K562 (cell line): ENCODE data around the gene SLX9. TPM values are rescaled to one million over a fixed set of nuclear protein-coding genes. Genes with fewer than 3 reads are reported as not detected.

Source experiments
- ATAC-seq: fragments of 200-7000 bp; cut with Tn5 transposase; 3 replicates; pipeline ENCODE4 v1.9.1; 2020; ENCODE audit warnings: moderate library complexity
- BruUV-seq: library from RNA; stranded (reverse); fragments of 400-500 nt; replicated peaks from 2 replicates; lab custom pipeline; 2021; lab: Mats Ljungman, UMichigan
- CTCF ChIA-PET: fragments of 300-600 bp; formaldehyde crosslinking; extraction: SDS; loops from one replicate; lab custom pipeline; 2021; ENCODE audit warnings: low intra/inter-chr PET ratio; lab: Yijun Ruan, JAX
- POLR2A ChIA-PET: fragments of 300-600, 350-650 bp; sonication (Branson Sonifier 250); formaldehyde crosslinking; extraction: SDS; loops from one replicate; lab custom pipeline; 2021; ENCODE audit warnings: antibody characterized with exemption, inconsistent platforms; lab: Yijun Ruan, JAX
- DNase-seq, 4 experiments: peaks; one replicate each; pipeline versions ENCODE4 v3.0.0 to v3.0.0-alpha.2; 2011 to 2018; ENCODE audit warnings: low spot score in 3 of 4, mixed read lengths in 3 of 4; ENCODE audit errors: extremely low read depth in 1 of 4
- FAIRE-seq: peaks from 2 replicates; lab custom pipeline; 2011; peaks lifted over from hg19 to GRCh38; lab: Jason Lieb, UNC
- H2AFZ ChIP-seq: 2 replicates; pipeline ENCODE4 v1.6.0; 2011; ENCODE audit warnings: low read depth, low read length, control low read depth, inconsistent platforms
- H3K27ac ChIP-seq: fragments of 200-600 bp; 3 replicates; pipeline ENCODE4 v1.8.0; 2011; ENCODE audit warnings: low read depth, mild to moderate bottlenecking, control low read depth, inconsistent platforms, low read length, moderate library complexity, mixed read lengths; ENCODE audit errors: extremely low read depth
- H3K27me3 ChIP-seq, 2 experiments: fragments of 300-600 bp in 1 of 2; 2 replicates in 1 of 2; 3 replicates in 1 of 2; pipeline versions ENCODE4 v1.6.0 to v1.8.0; 2011; ENCODE audit warnings: inconsistent platforms in 2 of 2, low read length in 2 of 2, mild to moderate bottlenecking in 1 of 2, mixed read lengths in 1 of 2, moderate library complexity in 1 of 2; ENCODE audit not compliant: control insufficient read depth in 2 of 2, insufficient read depth in 2 of 2
- H3K36me3 ChIP-seq: fragments of 300-600 bp; 3 replicates; pipeline ENCODE4 v1.8.0; 2011; ENCODE audit warnings: mild to moderate bottlenecking, low read length, inconsistent platforms; ENCODE audit not compliant: control insufficient read depth, insufficient read depth
- H3K4me1 ChIP-seq, 2 experiments: fragments of 200-600 bp in 1 of 2; replicated peaks in 1 of 2; 2 replicates in 1 of 2; 3 replicates in 1 of 2; pipeline versions ENCODE4 v1.5.1 to v1.8.0; 2011; ENCODE audit warnings: inconsistent platforms in 2 of 2, low read length in 2 of 2, mild to moderate bottlenecking in 1 of 2, mixed read lengths in 1 of 2, moderate library complexity in 1 of 2; ENCODE audit not compliant: control insufficient read depth in 2 of 2, insufficient read depth in 2 of 2
- H3K4me2 ChIP-seq: 2 replicates; pipeline ENCODE4 v1.6.1; 2011; ENCODE audit warnings: low read length, control low read depth, inconsistent platforms, mixed read lengths; ENCODE audit not compliant: insufficient read depth
- H3K4me3 ChIP-seq: fragments of 200-600 bp; sonication (generic), shearing (Covaris generic); 2 replicates; pipeline ENCODE4 v1.5.1; 2016; ENCODE audit warnings: control low read depth, inconsistent platforms
- H3K79me2 ChIP-seq: fragments of 200-600 bp; 3 replicates; pipeline ENCODE4 v1.8.0; 2011; ENCODE audit warnings: low read length, inconsistent platforms; ENCODE audit not compliant: control insufficient read depth, insufficient read depth
- H3K9ac ChIP-seq, 2 experiments: 2 replicates each; pipeline versions ENCODE4 v1.6.0 to v1.6.1; 2011; ENCODE audit warnings: low read depth in 2 of 2, low read length in 2 of 2, control low read depth in 1 of 2, inconsistent platforms in 1 of 2, mild to moderate bottlenecking in 1 of 2, mixed read lengths in 1 of 2; ENCODE audit not compliant: insufficient read depth in 1 of 2
- H3K9me1 ChIP-seq: one replicate; pipeline ENCODE4 v1.6.0; 2011; ENCODE audit warnings: inconsistent platforms, mild to moderate bottlenecking, low read length, moderate library complexity; ENCODE audit not compliant: control insufficient read depth, insufficient read depth
- H3K9me3 ChIP-seq: replicated peaks from 2 replicates; pipeline ENCODE4 v1.5.1; 2011; ENCODE audit warnings: low read depth, low read length, inconsistent platforms; ENCODE audit not compliant: control insufficient read depth, insufficient read depth
- H4K20me1 ChIP-seq: replicated peaks from 2 replicates; pipeline ENCODE4 v1.6.1; 2011; ENCODE audit warnings: low read length, inconsistent platforms, mixed read lengths; ENCODE audit not compliant: control insufficient read depth, insufficient read depth
- NR4A1 ChIP-seq, 2 experiments: fragments of 250-450 bp in 1 of 2; fragments of 450-650 bp in 1 of 2; sonication (Bioruptor Pico) in 1 of 2; IDR thresholded peaks; 2 replicates each; pipeline versions ENCODE4 v1.4.0 to v1.6.1; 2016 to 2020; ENCODE audit warnings: mild to moderate bottlenecking in 2 of 2, missing compliant biosample characterization in 1 of 2, missing genetic modification characterization in 1 of 2, moderate library complexity in 1 of 2
- RBM22 ChIP-seq: fragments of 200-400 bp; formaldehyde crosslinking; IDR thresholded peaks from 2 replicates; pipeline ENCODE4 v1.6.1; 2018; ENCODE audit warnings: low read length, low read depth; ENCODE audit not compliant: poor library complexity, severe bottlenecking
- WGBS: fragments of 100-300 bp; shearing (Covaris generic); methylation state at CpG from one replicate; pipeline ENCODE4 v1.1.6; 2016; ENCODE audit warnings: low coverage, mixed read lengths; ENCODE audit not compliant: insufficient coverage; ENCODE audit errors: missing lambda C conversion rate; 5-methylcytosine and 5-hydroxymethylcytosine counted together
- in situ Hi-C: fragments of 300-500 bp; cut with MboI; formaldehyde crosslinking; loops from 4 replicates; pipeline ENCODE4 v1.15.0; 2018; ENCODE audit warnings: inconsistent platforms, mixed read lengths
- intact Hi-C: fragments of 100-400 bp; cut with micrococcal nuclease; formaldehyde crosslinking; loops from 2 replicates; pipeline ENCODE4 v1.14.2; 2022
- polyA plus RNA-seq, 8 experiments: library from polyadenylated mRNA; depleted of rRNA in 4 of 8; stranded (reverse) in 5 of 8; unstranded in 3 of 8; fragments of >200 nt; fragmentation: Nextera tagmentation in 2 of 8; fragmentation: Illumina TruSeq in 1 of 8; extraction: Ambion mirVana in 2 of 8; extraction: Trizol in 1 of 8; gene quantifications; 2 replicates each; pipeline versions ENCODE4 v1.2.1 to v1.2.3, GENCODE V29; 2011 to 2014; ENCODE audit warnings: inconsistent platforms in 1 of 8, missing spikeins in 1 of 8
- total RNA-seq, 7 experiments: library from RNA; depleted of rRNA in 6 of 7; stranded (reverse); fragments of >200 nt in 6 of 7; fragmentation: Illumina TruSeq in 2 of 7; extraction: Trizol in 2 of 7; gene quantifications; 2 replicates each; pipeline versions ENCODE4 v1.2.1 to v1.2.3, GENCODE V29; 2011 to 2021; ENCODE audit warnings: low replicate concordance in 1 of 7
- TF ChIP-seq, protein P1 (sequence below): fragments of 250-450 bp; sonication (Bioruptor Pico); IDR thresholded peaks from 2 replicates; pipeline ENCODE4 v1.5.0; 2022; ENCODE audit warnings: mild to moderate bottlenecking

The SLX9 gene
- total and polyA plus RNA-seq, 9 of the 15 experiments (the other 6 are each of a cell fraction or from before 2014, with no cell fraction given) = 1.2 to 75.5 (median 16.5) TPM

DNA sequence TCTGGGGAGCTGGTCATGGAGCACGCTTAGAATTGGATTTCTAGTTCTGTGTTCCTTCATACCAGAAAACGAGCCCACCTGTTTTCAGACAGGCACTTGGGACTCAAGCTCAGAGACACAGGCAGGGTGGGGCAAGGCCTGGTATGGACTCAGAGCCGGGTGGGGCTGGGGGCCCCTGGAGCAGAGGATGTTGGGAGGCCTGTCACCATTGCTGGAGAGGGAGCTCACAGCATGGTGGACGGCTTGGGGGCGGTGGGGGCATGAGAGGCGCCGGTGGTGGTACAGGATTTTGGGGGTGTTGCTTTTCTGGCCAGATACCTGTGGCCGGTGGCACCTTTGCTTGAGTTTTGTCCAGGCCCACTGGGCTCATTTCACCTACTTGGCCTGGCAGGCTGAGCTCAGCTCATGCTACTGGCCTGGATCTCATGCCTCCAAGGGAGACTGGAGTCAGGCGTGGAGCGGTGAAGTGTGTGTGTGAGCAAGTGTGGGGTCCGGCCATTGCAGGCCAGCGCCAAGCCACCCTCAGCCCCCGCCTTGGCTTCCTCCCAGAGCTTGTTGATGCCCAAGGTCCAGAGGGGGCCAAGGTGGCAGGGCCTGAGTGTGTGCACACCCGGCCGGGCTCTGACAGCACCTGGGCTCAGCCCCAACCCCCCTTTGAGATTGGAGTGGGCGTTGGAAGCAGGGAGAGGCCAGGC, 8.7 kb downstream of the SLX9 start:
- FAIRE-seq (no peak), ATAC-seq (no peak)
- POLR2A ChIA-PET = interaction anchor here (0.6 to 1.3 kb wide), 6 partner anchors 9 to 314 kb away, joined by 3 to 4 read pairs (median 3); partner anchors contain the start of gene UBE2G2

More for the DNA sequence above, 8.7 kb downstream of the SLX9 start:
- peaks cover 5% of the 10 kb centered on the region for H3K9me1 ChIP-seq
- peaks cover 0 to 67% of the 10 kb centered on the region in 2 experiments; a peak in 2 of 5 replicates for H3K4me1 ChIP-seq
- H3K4me3 ChIP-seq = no peak overlapping the region
- in situ Hi-C loops (loop anchor here (5.0 kb wide), 1 partner anchor 189 kb away; no protein-coding TSS in a partner anchor), intact Hi-C loops (loop anchor here (1.0 to 2.0 kb wide), 2 partner anchors 78 to 189 kb away; no protein-coding TSS in a partner anchor)
- TF ChIP-seq NR4A1 (CRISPR knock-in tag; IDR thresholded peaks at IDR 0.05) = no peak
- TF ChIP-seq NR4A1 (tag; IDR thresholded peaks at IDR 0.05) = no peak
- TF ChIP-seq RBM22 = peak; percentile 33
- TF ChIP-seq, protein P1, sequence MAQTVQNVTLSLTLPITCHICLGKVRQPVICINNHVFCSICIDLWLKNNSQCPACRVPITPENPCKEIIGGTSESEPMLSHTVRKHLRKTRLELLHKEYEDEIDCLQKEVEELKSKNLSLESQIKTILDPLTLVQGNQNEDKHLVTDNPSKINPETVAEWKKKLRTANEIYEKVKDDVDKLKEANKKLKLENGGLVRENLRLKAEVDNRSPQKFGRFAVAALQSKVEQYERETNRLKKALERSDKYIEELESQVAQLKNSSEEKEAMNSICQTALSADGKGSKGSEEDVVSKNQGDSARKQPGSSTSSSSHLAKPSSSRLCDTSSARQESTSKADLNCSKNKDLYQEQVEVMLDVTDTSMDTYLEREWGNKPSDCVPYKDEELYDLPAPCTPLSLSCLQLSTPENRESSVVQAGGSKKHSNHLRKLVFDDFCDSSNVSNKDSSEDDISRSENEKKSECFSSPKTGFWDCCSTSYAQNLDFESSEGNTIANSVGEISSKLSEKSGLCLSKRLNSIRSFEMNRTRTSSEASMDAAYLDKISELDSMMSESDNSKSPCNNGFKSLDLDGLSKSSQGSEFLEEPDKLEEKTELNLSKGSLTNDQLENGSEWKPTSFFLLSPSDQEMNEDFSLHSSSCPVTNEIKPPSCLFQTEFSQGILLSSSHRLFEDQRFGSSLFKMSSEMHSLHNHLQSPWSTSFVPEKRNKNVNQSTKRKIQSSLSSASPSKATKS (CRISPR knock-in tag) = no peak
- CTCF ChIA-PET = interaction anchor here (3.0 kb wide), 2 partner anchors 180 to 189 kb away, joined by 28 to 51 read pairs; no protein-coding TSS in a partner anchor
- H4K20me1 ChIP-seq = peaks cover 66% of the 10 kb centered on the region
- peaks cover 94% of the 10 kb centered on the region; the same call in 2 of the 3 replicates for H3K36me3 ChIP-seq
- no peak overlapping the region for H3K4me2 ChIP-seq
- WGBS = 87% methylated on average over 16 of the region's 16 CpGs
- no peaks in the 10 kb centered on the region for H3K27me3 ChIP-seq
- no peak for DNase-seq
- peak overlapping the region in 1 of 2 experiments; percentile 41; a peak in 1 of 4 replicates for H3K9ac ChIP-seq
- no peaks in the 10 kb centered on the region for H3K9me3 ChIP-seq
- H2AFZ ChIP-seq = no peak overlapping the region
- H3K27ac ChIP-seq = no peak overlapping the region
- BruUV-seq = no TSS peak
- peaks cover 89% of the 10 kb centered on the region for H3K79me2 ChIP-seq
